ENCODE results near the gene DAAM2.

DAAM2 gene

DNA sequence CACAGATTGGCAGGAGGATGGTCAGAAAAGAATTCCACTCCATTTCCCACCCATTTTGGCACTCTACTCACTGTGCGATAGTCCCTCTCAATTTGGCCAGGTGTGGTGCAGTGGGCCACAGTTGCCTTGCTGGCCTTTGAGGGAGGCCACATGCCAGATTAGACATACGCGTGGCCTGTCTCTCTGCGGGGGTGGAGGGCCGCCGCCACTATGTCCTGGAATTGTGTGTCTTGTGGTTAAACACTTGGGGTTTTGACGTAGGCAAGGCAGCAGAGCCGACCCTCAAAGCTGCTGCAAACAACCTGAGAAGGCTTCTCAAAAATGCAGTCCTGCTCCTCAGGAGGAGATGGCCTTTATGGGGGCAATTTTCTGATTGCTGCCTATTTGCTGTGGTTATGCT, 4.9 kb upstream of the DAAM2 start:
- no peak for DNase-seq (ENCODE audit: low read depth in 2 of 2)

DNA sequence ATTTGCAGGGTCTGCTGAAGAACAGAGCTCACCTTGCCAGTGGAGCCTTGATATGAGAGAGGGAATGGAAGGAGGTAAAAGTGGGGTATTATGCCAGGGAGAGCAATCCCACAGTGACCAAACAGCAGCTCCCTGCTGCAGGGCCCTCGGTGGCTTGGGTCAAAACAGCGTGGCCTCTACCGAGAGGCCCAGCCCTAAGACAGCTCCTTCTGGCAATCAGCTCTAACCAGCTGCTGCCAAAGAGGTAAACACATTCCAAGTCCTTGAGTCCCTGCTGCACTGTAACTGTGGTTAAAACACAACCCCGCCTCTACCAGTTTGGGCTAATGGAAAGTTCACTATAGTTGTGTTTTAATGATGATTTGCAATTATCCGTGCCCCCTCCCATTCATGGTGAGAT, 1.4 kb upstream of the DAAM2 start:
- DNase-seq (ENCODE audit: low read depth in 2 of 2), result no peak

DNA sequence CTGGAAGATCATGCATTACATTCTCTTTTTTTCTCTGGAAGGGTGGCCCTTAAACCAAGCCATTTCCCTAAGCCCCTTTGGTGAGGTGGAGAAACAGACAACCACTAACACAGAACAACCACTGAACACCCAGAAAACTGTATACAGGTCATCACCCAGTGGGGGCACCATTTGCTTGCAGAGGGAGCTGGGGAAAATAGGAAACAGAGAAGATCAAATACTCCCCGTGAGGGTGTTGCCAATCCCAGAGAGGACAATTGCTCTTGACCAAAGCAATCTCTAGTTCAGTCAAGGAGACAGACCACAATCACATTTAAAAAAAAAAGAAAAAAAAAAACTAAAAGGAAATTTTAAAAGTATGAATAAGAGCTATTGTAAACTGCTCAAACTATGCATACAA, 865 bp upstream of the DAAM2 start:
- DNase-seq (ENCODE audit: low read depth in 2 of 2), result no peak

DNA sequence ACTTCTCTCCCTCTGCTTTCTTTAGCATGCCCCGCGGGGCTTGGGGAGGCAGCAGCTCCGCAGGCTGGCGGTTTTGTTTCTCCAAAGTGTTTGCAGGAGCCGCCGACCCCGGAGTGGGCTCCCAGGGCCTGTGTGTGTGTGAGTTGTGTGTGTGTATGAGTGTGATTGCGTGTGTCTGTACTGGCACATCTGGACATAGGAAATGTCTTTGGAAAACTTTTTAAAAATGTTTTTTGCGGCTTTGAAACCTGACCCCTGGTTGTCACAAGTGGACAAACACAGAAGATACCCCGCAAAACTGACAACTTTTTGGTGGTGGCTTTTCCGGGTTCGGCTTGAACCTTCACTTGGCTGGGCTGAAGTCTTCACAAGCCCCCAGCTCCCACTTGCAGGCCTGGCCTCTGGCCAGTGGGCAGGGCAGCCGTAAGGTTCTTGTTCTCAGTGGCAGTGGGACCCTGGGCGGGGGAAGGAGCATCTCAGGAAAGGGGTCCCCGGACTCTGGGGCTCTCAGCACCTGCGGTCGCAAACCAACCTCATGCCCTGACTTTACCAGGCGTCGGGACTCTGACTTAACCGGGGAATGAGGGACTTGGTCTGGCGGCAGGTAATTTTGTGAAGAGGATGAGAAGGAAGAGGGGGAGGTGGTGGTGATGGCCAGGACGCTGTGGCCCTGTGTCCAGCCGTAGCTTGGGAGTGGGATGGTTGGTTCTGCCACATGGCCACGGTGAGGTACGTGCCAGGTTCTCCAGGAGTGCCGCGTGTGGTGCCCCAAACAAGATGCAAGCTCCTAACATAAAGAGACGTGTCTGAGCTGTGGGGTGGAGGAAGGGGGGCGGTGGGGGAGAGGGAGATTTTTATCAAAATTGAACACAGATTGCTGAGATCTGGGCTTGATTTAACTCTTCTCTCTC, 619 bp downstream of the DAAM2 start:
- DNase-seq (ENCODE audit: low read depth in 2 of 2), result no peak

DNA sequence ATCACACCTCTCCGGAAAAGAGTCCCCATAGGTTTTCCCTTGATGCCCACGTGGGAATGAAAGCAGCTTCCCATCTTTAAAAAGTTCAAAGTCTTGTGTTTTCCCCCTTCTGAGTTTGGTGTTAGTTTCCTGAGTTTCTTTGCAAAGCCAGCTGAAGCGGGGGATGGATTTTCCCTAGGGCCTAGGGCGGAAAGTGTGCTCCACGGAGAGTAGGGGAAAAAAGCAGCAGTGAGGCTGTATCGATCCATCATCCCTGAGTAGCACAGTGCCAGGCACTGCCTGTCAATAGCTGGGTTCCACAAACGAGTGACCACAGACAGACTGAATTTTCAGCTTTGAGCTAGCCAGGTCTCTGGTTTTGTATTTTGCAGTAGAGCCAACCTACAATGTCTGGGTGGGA, 1.3 kb downstream of the DAAM2 start:
- DNase-seq (ENCODE audit: low read depth in 2 of 2), result no peak

DNA sequence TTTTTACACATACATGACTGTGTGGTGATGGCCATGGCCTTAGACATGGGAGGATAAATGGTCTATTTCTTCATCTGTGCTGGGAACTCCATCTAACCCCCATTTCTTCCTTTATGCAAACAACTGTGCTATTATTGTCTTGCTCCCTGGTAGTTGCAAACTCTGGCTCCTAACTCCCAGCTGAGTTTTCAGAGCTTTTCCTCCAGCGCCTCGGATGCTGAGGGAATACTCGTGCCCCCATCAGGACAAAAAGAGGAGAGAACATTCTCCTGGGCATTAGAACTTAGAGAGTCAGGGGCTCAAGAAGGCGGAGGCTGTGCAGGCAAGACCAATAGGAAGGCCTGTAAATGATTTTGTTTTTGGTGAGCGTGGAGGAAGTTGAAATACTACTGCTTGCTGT, 2.1 kb downstream of the DAAM2 start:
- no peak for DNase-seq (ENCODE audit: low read depth in 2 of 2)

DNA sequence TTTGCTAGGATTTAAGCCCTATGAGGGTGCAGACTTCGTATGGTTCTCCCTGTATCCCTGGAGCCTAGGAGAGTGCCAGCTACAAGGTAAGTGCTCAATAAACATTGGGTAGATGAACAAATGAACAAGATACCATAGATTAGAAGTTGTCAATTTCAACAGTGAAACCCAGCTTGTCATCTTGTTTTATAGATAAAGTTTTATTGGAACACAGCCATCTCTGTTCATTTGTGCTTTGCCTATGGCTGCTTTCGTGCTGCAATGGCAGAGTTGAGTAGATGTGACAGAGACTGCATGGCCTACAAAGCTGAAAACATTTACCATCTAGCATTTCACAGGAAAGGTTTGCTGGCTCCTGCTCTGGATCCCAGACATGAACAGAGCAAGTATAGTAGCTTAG, 5.6 kb downstream of the DAAM2 start:
- no peak for DNase-seq (ENCODE audit: low read depth in 2 of 2)

DNA sequence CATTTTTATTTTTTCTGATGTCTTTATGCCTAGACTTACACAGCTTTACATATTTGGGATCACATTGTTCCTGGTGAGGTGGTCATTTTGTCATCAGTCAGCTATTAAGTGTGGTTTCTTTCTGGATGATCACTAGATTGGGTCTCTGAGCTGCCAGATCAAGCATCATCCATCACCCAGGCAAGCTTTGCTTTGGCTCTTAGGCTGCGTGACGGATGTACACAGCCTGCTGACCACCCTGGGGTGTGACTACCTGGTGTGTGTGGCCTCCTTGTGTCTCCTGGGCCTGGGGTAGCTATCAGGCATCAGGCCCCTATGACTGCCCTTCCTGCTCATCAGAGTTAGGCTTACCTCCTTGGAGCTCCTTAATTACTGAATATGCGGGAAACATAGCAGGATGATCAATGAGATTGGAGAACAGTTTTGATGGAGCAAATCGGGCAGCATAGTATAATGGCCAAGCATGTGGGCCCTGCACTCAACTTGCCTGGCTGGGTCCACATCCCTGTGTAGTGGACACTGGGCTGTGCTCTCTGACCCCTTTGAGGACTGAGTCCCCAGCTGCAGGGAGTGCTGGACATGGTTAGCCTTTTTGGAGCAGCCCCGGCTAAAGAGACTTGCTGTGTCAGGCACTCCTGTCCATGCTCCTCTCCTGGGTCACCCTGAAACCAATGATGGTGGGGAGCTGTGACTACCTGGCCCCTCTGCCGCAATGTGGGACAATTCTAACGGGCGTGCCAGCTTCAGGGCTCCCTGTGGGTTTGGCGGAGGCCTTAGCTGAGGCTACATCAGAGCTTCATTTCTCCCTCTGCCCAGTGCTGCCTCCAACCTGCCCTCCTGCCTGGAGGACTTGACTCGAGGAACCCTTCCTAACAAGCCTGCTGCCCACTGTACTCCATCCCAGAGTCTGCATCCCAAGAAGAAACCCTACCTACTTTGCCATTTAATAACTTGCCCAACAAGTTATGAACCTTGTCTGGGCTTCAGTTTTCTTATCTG, 8.2 kb downstream of the DAAM2 start:
- DNase-seq (ENCODE audit: low read depth in 2 of 2), result no peak

DNA sequence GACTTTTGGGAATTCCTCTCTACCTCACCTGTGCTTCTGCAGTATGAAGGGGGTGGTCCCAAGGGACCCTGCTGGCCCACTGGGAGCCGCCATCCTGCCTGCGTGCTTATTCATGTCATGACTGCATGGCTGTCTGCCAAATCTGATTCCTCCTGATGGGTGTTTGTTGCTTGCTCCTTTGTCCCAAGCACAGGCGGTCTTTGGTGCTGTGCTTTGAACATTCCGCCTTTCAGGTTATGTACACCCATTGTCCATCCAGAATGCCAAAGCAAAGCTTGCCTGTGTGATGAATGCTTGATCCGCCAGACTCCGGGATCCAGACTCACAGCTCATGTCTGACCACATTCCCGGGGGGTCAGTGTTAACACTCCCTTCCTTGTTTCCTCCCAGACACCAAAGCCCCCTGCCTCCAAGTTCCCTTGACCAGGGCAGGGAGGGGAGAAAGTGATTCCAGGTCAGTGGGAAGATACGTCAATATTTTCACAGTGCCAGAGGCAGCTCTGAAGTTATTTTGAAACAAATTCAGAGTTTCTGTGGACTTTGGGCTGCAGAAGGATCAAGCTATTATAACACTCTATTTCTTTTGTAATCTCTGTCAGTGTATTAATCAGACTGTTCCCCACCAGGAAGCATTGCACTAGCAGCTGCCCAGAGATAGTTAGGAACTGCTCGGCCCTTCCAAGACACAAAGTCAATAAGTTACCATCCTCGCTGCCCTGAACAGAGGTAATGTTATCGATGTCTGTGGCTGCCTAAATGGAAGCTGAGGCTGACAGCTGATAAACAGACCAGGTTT, 9.5 kb downstream of the DAAM2 start:
- no peak for DNase-seq (ENCODE audit: low read depth in 2 of 2)

DNA sequence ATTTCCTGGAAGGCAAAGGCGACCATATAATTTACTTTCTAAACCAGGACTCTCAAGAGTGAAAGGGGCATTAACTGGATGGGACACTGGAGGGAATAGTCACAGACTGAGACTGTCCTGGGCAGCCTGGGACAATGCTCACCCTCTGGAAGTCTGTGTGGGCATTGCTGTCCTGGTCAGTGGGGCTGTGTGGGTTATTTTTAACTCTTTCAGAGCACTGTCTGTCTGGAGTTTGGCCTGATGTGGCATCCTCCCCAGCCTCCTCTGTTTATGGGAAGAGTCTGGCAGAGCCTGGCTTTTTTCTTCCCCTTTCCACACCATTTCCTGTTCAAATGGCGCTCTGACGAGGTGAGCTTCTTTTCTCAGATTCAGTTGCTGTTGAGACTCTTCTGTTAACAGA, 11.7 kb downstream of the DAAM2 start:
- no peak for DNase-seq (ENCODE audit: low read depth in 2 of 2)

DNA sequence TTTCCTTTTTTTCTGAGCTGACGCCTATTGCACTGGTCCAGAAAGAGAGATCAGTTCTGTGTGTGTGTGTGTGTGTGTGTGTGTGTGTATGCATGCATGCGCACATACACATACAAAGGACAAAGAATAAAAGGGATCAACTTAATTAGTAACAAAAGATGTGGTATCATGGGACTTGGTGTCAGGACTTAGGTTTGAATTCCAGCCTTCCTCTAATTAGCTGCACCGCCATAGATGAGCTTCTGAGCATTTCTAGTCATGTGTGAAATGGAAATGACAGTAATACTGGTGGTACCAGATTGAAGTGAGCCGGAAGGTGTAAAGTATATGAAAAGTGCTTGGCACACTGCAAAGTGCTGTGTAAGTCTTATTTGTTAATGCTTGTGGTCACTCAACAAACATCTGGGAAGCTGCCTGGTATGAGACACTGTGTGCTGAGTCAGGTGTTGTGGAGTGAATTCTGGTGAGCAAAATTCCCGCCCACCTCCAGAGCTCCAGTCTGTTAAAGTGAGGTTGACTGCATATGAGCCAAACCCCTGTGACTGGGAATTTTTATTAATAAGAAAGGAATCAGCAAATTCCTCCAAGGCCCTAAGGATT, 12.4 kb downstream of the DAAM2 start:
- no peak for DNase-seq (ENCODE audit: low read depth in 2 of 2)

DNA sequence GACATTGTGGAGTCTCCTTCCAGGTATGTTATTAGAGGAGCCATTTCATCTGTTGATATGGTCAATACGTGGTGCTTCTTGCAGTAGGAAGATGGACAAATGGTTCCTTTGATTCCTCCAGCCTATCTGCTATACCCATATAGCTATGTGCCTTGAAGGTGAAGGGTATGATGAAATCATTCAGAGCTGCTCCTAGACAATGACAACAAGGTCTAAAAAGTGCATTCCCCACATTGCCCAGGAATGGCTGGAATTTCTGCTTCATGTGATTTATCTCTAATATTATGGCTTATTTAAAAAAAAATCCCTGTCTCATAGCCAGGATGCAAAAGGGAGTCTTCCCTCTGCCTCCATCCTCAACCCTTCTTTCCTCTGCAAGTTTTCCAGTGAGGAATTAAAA, 14.1 kb downstream of the DAAM2 start:
- DNase-seq (ENCODE audit: low read depth in 2 of 2), result no peak

DNA sequence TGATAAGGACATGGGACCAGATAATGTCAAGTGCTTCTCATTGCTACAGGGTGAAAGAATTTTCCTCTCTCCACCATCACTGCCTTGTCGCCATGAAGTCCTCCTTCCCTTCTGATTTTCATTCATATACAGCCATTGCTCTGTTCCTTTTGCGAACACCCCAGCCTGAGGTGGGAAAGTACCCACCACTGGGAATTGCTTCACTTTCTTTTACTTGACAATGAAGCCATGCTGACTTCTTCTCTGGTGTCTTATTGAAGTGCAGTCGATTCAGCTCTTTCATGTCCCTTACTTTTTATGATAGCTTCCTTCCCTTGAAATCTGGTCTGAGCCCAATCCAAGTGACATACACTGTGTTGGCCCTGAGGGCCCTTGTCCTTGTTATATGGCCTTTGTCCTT, 16.2 kb downstream of the DAAM2 start:
- no peak for DNase-seq (ENCODE audit: low read depth in 2 of 2)

DNA sequence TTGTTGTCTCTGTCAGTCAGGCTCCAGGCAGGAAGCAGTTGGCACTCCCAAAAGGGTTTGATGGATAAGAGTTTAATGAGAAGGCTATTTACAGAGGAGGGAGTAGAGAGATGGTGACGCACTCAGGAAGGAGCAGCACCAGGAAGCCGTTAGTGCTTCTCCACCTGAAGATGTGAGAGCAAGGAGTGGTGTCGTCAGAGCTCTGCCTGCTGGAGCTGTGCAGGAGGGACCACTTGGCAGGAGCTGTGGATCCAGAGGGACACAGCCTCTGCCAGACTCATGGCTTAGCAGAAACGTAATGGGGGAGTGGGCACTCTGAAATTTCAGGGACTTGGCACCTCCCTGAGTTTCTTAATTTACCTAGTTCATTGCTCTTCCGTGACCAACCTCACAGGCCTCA, 16.8 kb downstream of the DAAM2 start:
- no peak for DNase-seq (ENCODE audit: low read depth in 2 of 2)

DNA sequence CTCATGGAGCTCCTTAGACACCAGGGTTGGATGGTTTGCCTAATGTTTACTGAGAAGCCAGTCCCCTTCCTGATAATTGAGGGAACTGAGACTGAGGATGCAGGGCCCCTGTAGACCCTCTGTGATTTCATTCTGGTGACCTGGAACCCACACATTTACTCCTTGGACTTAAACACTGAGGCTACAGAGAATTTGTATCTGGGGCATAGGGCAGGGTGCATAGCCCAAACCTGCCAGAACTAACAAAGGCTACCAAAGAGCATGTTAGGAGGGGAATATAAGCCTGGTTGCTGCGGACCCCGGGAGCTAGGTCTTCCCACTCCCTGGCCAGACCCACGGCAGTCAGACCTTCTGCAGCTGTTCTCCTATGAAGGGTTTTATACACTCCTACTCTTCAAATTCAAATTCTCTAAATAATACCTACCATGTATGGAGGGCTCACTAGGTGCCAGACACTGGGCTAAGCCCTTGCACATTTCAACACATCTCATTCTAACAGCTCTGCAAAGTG, 19.7 kb downstream of the DAAM2 start:
- no peak for DNase-seq (ENCODE audit: low read depth in 2 of 2)

DNA sequence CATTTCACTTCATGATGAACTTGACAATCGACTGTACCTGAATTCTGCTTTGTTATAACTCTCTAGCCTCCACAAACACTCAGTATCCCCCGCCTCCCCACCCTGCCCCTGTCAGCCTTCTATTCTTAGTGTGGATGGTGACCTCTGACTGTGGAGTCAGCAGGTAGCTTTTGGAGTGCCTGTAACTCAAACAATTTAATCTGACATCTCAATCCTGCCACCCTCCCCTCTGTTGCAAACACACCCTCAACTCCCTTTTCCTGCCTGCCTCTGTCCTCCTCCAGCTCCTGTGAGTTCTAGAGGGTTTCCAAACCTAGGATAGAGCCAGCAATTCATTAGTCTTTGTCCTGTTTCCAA, 20.3 kb downstream of the DAAM2 start:
- DNase-seq (ENCODE audit: low read depth in 2 of 2), result no peak

DNA sequence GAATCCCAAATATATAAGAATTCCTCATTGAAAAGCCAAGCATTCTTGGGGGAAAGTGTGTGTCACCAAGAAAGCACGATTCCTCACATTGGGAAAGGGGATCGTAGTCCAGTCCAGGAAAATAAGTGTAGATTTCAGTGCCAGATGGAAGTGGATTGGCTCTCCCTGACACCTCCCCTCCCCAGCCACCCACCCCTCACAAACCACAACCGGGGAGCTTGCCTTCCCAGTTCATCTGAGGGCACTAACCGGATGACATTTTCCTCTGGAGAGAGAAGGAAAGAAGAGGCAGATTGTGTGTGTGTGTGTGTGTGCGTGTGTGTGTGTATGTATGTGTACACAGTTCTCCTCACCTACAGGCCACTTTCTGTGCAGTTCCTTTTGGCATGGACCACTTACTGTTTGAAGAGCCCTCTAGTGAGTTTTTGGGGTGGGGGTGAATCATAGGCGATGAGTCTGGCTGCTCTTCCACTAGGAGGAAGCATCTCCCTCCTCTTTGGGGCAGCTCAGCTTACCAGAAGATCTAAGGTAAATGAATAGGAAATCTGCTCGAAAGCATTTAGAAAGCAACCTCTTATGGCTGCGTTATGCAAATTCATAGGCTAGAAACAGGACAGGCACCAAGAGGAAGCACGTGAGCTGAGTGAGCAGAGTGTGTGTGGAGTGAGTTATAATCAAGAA, 20.8 kb downstream of the DAAM2 start:
- DNase-seq (ENCODE audit: low read depth in 2 of 2), result no peak

DNA sequence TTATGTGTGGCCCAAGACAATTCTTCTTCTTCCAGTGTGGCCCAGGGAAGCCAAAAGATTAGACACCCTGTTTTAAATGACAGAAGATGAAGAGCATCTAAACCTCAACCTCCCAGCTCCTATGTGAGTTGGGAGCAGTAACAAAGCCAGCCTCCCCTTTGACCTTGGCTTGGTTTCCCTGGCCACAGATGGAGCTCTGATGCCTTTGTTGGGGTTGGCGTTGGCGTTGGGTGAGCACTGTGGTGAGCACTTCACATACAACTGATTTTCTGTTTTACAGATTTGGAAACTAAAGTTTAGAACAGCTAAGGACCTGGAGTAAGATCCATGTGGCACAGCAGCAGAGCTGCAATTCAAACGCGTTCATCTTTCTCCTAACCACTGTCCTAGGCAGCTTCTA, 22.1 kb downstream of the DAAM2 start:
- no peak for DNase-seq (ENCODE audit: low read depth in 2 of 2)

DNA sequence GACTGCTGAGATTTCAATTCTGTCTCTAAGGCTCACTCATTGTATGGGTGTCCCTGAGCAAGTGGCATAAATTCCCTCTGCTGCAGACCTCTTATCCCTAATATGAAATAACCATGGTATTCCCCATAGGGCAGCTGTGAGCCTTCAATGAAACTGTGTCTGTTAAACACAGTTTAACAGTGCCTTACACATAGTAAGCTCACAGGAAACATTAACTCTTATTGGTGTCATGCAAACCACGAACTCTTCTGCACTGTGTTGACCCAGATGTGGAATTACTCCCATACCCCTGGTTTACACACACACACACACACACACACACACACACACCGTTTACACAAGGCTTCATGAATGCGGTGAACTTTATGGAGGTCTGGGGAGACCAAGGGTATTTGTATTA, 23.2 kb downstream of the DAAM2 start:
- no peak for DNase-seq (ENCODE audit: low read depth in 2 of 2)

DNA sequence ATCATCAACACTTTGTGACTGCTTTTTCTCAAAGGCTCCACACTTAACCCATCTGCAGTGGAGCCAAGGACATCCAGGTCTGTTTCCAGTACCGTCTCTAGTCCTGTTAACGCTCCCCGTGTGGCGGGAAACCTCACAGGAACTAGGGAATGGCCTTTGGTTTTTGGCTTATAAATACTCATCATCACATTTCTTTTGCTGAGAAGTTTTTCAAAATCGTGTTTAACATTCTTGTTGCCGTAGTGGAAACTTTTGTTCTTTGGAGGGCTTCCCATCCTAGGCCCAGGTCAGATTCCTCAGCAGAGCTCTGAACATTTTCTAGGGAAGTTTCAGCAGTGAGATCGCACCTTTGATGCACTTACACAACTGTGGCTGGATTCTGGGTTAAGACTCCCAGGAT, 24.6 kb downstream of the DAAM2 start:
- no peak for DNase-seq (ENCODE audit: low read depth in 2 of 2)

DNA sequence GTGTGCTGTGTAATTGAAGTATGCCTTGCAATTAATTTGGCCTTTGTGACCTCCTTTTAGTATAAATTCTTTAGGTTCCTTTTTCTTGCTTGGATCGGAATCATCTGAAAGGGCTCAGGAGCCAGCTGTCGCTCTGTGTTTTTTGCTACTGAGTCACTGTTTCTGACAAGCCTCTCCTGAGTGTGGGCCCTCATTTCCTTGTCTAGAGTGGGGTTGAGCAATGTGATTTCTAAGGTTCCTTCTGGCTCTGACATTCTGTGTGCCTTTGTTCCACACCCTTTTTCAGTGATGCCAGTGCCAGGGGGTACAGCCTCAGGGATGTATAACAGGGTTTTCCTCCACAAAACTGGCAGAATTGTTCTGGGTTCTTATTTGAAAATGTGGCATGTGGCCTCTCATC, 26.5 kb downstream of the DAAM2 start:
- no peak for DNase-seq (ENCODE audit: low read depth in 2 of 2)

Measured in stimulated activated CD4-positive, alpha-beta T cell treated with anti-CD3 and anti-CD28 coated beads, Interleukin-12 subunit alpha, Interleukin-12 subunit beta, amount 100 ng/mL, for 24 hours (primary cell).